OCI-LY1 (cell line): ENCODE data around the gene RNF38.

Experiments
- H2AFZ ChIP-seq: fragments of 200-600 bp; sonication (generic), shearing (Covaris generic); 2 replicates; pipeline ENCODE4 v1.6.0; 2014; ENCODE audit warnings: antibody characterized with exemption, mild to moderate bottlenecking, low read length
- H3F3A ChIP-seq: fragments of 200-600 bp; sonication (generic), shearing (Covaris generic); 2 replicates; pipeline ENCODE4 v1.6.0; 2014; ENCODE audit warnings: mild to moderate bottlenecking, antibody characterized with exemption, low read length, moderate library complexity; ENCODE audit not compliant: insufficient read depth
- H3K27ac ChIP-seq: fragments of 200-600 bp; sonication (generic); 2 replicates; pipeline ENCODE4 v1.5.1; 2014; ENCODE audit warnings: low read length, mixed run types, mild to moderate bottlenecking, low read depth; ENCODE audit not compliant: poor library complexity, severe bottlenecking
- H3K27me3 ChIP-seq: fragments of 200-600 bp; sonication (generic); 2 replicates; pipeline ENCODE4 v1.6.0; 2014; ENCODE audit warnings: antibody characterized with exemption, mild to moderate bottlenecking, low read length, moderate library complexity; ENCODE audit not compliant: insufficient read depth
- H3K36me3 ChIP-seq: fragments of 200-600 bp; sonication (generic); 2 replicates; pipeline ENCODE4 v1.6.1; 2014; ENCODE audit warnings: mild to moderate bottlenecking, antibody characterized with exemption, low read length, moderate library complexity, mixed read lengths; ENCODE audit not compliant: insufficient read depth
- H3K4me1 ChIP-seq: fragments of 200-600 bp; sonication (generic); 2 replicates; pipeline ENCODE4 v1.5.1; 2014; ENCODE audit warnings: mild to moderate bottlenecking, low read length, moderate library complexity; ENCODE audit not compliant: insufficient read depth, severe bottlenecking
- H3K4me2 ChIP-seq: fragments of 200-600 bp; sonication (generic), shearing (Covaris generic); 2 replicates; pipeline ENCODE4 v1.6.1; 2014; ENCODE audit warnings: low read length
- H3K4me3 ChIP-seq: fragments of 200-600 bp; sonication (generic); 2 replicates; pipeline ENCODE4 v1.5.1; 2014; ENCODE audit warnings: low read length, low read depth, mild to moderate bottlenecking, mixed read lengths; ENCODE audit not compliant: poor library complexity, severe bottlenecking
- H3K79me2 ChIP-seq: fragments of 200-600 bp; shearing (Covaris generic); 2 replicates; pipeline ENCODE4 v1.6.1; 2016; ENCODE audit warnings: mixed run types, low read length, mixed read lengths; ENCODE audit not compliant: insufficient read depth
- H3K9ac ChIP-seq: fragments of 200-600 bp; sonication (generic), shearing (Covaris generic); 2 replicates; pipeline ENCODE4 v1.6.1; 2014; ENCODE audit warnings: mild to moderate bottlenecking, low read length, mixed read lengths
- H3K9me2 ChIP-seq: fragments of 200-600 bp; sonication (generic), shearing (Covaris generic); 2 replicates; pipeline ENCODE4 v1.6.1; 2014; ENCODE audit warnings: low read depth, mild to moderate bottlenecking, low read length, mixed read lengths
- H3K9me3 ChIP-seq: fragments of 200-600 bp; shearing (Covaris generic); 2 replicates; pipeline ENCODE4 v1.6.1; 2014; ENCODE audit warnings: low read length, mixed read lengths
- H4K20me1 ChIP-seq: fragments of 200-600 bp; sonication (generic), shearing (Covaris generic); 2 replicates; pipeline ENCODE4 v1.6.0; 2016; ENCODE audit warnings: mild to moderate bottlenecking, low read length; ENCODE audit not compliant: insufficient read depth
- CTCF ChIP-seq: fragments of 200-600 bp; sonication (generic), shearing (Covaris generic); IDR thresholded peaks from 2 replicates; pipeline ENCODE4 v1.5.1; 2017; ENCODE audit warnings: mild to moderate bottlenecking, antibody characterized with exemption, low read length, moderate library complexity, mixed read lengths
- EZH2 ChIP-seq: fragments of 200-600 bp; sonication (generic), shearing (Covaris generic); IDR thresholded peaks from 2 replicates; pipeline ENCODE4 v1.8.0; 2017; ENCODE audit warnings: borderline replicate concordance, mixed run types, mild to moderate bottlenecking, antibody characterized with exemption, low read length, moderate library complexity, mixed read lengths

The RNF38 gene

GRCh38 chr9:36316049-36316448, 84.0 kb downstream of the RNF38 start:
- Histone ChIP-seq H3K4me3 (no peak overlapping the region), H3K79me2 (no peaks in the 10 kb centered on the region), H3K9ac (no peak overlapping the region), H3K36me3 (no peaks in the 10 kb centered on the region), H3K27ac (no peak overlapping the region), H3K4me1 (no peaks in the 10 kb centered on the region), H4K20me1 (no peaks in the 10 kb centered on the region), H3K9me2 (no peaks in the 10 kb centered on the region), H3K27me3 (no peaks in the 10 kb centered on the region), H2AFZ (no peak overlapping the region), H3K9me3 (no peaks in the 10 kb centered on the region), H3F3A (no peaks in the 10 kb centered on the region), H3K4me2 (no peak overlapping the region)
- TF ChIP-seq CTCF (no peak), EZH2 (no peak)

DNA sequence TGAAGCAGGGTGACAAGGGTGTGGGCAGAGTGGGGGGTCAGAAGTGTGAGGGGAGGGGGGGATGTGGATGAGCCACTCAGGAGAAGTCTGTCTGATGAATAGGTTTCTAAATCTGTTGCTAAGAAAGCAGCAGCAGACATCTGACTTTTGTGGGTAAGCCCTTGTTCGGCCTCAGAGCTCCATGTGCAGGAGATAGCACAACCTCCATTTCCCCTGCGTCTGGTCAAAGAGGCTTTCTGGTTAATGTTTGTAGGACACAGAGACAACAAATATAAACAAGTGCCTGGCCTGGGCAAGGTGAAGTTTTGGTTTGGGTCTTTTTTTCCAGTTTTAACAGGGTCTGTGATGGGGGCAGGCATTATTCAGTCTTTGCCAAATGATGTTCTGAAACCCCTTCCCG, 84.8 kb downstream of the RNF38 start:
- Histone ChIP-seq H2AFZ (no peak overlapping the region), H3K9me2 (no peaks in the 10 kb centered on the region), H3K4me1 (no peaks in the 10 kb centered on the region), H3K4me3 (no peak overlapping the region), H3K27ac (no peak overlapping the region), H3K4me2 (no peak overlapping the region), H3K36me3 (no peaks in the 10 kb centered on the region), H3K9me3 (no peaks in the 10 kb centered on the region), H3K9ac (no peak overlapping the region), H3K79me2 (no peaks in the 10 kb centered on the region), H4K20me1 (no peaks in the 10 kb centered on the region), H3F3A (no peaks in the 10 kb centered on the region), H3K27me3 (no peaks in the 10 kb centered on the region)
- TF ChIP-seq CTCF (no peak), EZH2 (no peak)

GRCh38 chr9:36314740-36315139, 85.3 kb downstream of the RNF38 start:
- Histone ChIP-seq H3K36me3 (no peaks in the 10 kb centered on the region), H3K9me2 (no peaks in the 10 kb centered on the region), H3F3A (no peaks in the 10 kb centered on the region), H3K4me1 (no peaks in the 10 kb centered on the region), H3K9me3 (no peaks in the 10 kb centered on the region), H3K4me2 (no peak overlapping the region), H3K79me2 (no peaks in the 10 kb centered on the region), H3K4me3 (no peak overlapping the region), H2AFZ (no peak overlapping the region), H4K20me1 (no peaks in the 10 kb centered on the region), H3K27me3 (no peaks in the 10 kb centered on the region), H3K9ac (no peak overlapping the region), H3K27ac (no peak overlapping the region)
- TF ChIP-seq EZH2 (no peak), CTCF (no peak)
